Loucy (cell line): ENCODE measurements around the gene LTBP2.

Experiments
- H2AFZ ChIP-seq: fragments of 200-600 bp; sonication (generic); 2 replicates; pipeline ENCODE4 v1.6.0; 2016; ENCODE audit warnings: antibody characterized with exemption, mild to moderate bottlenecking, low read length, moderate library complexity
- H3F3A ChIP-seq: fragments of 200-600 bp; 2 replicates; pipeline ENCODE4 v1.6.0; 2016; ENCODE audit warnings: antibody characterized with exemption, low read depth, mild to moderate bottlenecking
- H3K27me3 ChIP-seq: fragments of 200-600 bp; sonication (generic); 2 replicates; pipeline ENCODE4 v1.6.1; 2014; ENCODE audit warnings: low read length, mild to moderate bottlenecking; ENCODE audit not compliant: insufficient read depth, poor library complexity, severe bottlenecking
- H3K36me3 ChIP-seq: fragments of 200-600 bp; sonication (generic); 2 replicates; pipeline ENCODE4 v1.6.1; 2016; ENCODE audit warnings: low read length; ENCODE audit not compliant: insufficient read depth
- H3K4me1 ChIP-seq: fragments of 200-600 bp; sonication (generic); 2 replicates; pipeline ENCODE4 v1.5.1; 2014; ENCODE audit warnings: low read length, mild to moderate bottlenecking; ENCODE audit not compliant: insufficient read depth, poor library complexity, severe bottlenecking
- H3K4me2 ChIP-seq: fragments of 200-600 bp; sonication (generic); 2 replicates; pipeline ENCODE4 v1.6.0; 2014; ENCODE audit warnings: antibody characterized with exemption, low read length, low read depth, mild to moderate bottlenecking; ENCODE audit not compliant: poor library complexity, severe bottlenecking
- H3K4me3 ChIP-seq: fragments of 200-600 bp; sonication (generic); 2 replicates; pipeline ENCODE4 v1.5.1; 2014; ENCODE audit warnings: low read length, mild to moderate bottlenecking, mixed read lengths; ENCODE audit not compliant: poor library complexity, severe bottlenecking
- H3K79me2 ChIP-seq: fragments of 200-600 bp; sonication (generic); 2 replicates; pipeline ENCODE4 v1.6.1; 2014; ENCODE audit warnings: low read length; ENCODE audit not compliant: insufficient read depth
- H3K9ac ChIP-seq: fragments of 200-600 bp; sonication (generic); 2 replicates; pipeline ENCODE4 v1.6.0; 2014; ENCODE audit warnings: mild to moderate bottlenecking, low read depth, low read length, moderate library complexity; ENCODE audit not compliant: poor library complexity, severe bottlenecking
- H3K9me2 ChIP-seq: fragments of 200-600 bp; sonication (generic); replicated peaks from 2 replicates; pipeline ENCODE4 v1.6.1; 2016; ENCODE audit warnings: low read depth, low read length, mixed read lengths
- H3K9me3 ChIP-seq: fragments of 200-600 bp; sonication (generic); 2 replicates; pipeline ENCODE4 v1.6.1; 2014; ENCODE audit warnings: mild to moderate bottlenecking, antibody characterized with exemption, low read length, low read depth; ENCODE audit not compliant: insufficient read depth
- H4K20me1 ChIP-seq: fragments of 200-600 bp; sonication (generic); 2 replicates; pipeline ENCODE4 v1.6.0; 2014; ENCODE audit warnings: antibody characterized with exemption, low read length, mild to moderate bottlenecking; ENCODE audit not compliant: insufficient read depth, poor library complexity, severe bottlenecking
- CTCF ChIP-seq: fragments of 200-600 bp; sonication (generic); conservative IDR thresholded peaks from 2 replicates; pipeline ENCODE4 v1.5.1; 2014; ENCODE audit warnings: mild to moderate bottlenecking, antibody characterized with exemption, low read length
- EZH2phosphoT487 ChIP-seq: fragments of 200-600 bp; IDR thresholded peaks from 2 replicates; pipeline ENCODE4 v1.6.1; 2018; ENCODE audit warnings: antibody characterized with exemption, mild to moderate bottlenecking, moderate library complexity, borderline replicate concordance

Gene LTBP2

GRCh38 chr14:74634481-74634880 is 22.4 kb upstream of the LTBP2 start:
- Histone ChIP-seq H3K9me3 (no peaks in the 10 kb centered on the region), H3K36me3 (no peaks in the 10 kb centered on the region), H3K27me3 (no peaks in the 10 kb centered on the region), H3K9me2 (no peaks in the 10 kb centered on the region), H2AFZ (no peak overlapping the region), H3K9ac (no peak overlapping the region), H3K4me3 (no peak overlapping the region), H3K79me2 (no peaks in the 10 kb centered on the region), H3K4me1 (no peaks in the 10 kb centered on the region), H3K4me2 (no peak overlapping the region), H4K20me1 (no peaks in the 10 kb centered on the region), H3F3A (no peaks in the 10 kb centered on the region)
- no peak for TF ChIP-seq EZH2phosphoT487
- TF ChIP-seq CTCF: no peak

- Histone ChIP-seq H4K20me1 (no peaks in the 10 kb centered on the region), H3K27me3 (no peaks in the 10 kb centered on the region), H2AFZ (no peak overlapping the region), H3K9me3 (no peaks in the 10 kb centered on the region), H3K4me3 (no peak overlapping the region), H3K4me1 (no peaks in the 10 kb centered on the region), H3K4me2 (no peak overlapping the region), H3K79me2 (no peaks in the 10 kb centered on the region), H3K36me3 (no peaks in the 10 kb centered on the region), H3K9me2 (no peaks in the 10 kb centered on the region), H3K9ac (no peak overlapping the region), H3F3A (no peaks in the 10 kb centered on the region)
- TF ChIP-seq EZH2phosphoT487 (no peak), CTCF (no peak)
Observed at GRCh38 chr14:74630881-74631690, 19.0 kb upstream of the LTBP2 start.

- H3K9ac ChIP-seq: no peak overlapping the region
- H3F3A ChIP-seq: no peaks in the 10 kb centered on the region
- H3K4me2 ChIP-seq: no peak overlapping the region
- H3K4me1 ChIP-seq: no peaks in the 10 kb centered on the region
- no peaks in the 10 kb centered on the region for H4K20me1 ChIP-seq
- H3K9me3 ChIP-seq: no peaks in the 10 kb centered on the region
- H3K79me2 ChIP-seq: no peaks in the 10 kb centered on the region
- no peaks in the 10 kb centered on the region for H3K27me3 ChIP-seq
- no peak overlapping the region for H2AFZ ChIP-seq
- no peaks in the 10 kb centered on the region for H3K36me3 ChIP-seq
- TF ChIP-seq CTCF: no peak
- no peaks in the 10 kb centered on the region for H3K9me2 ChIP-seq
- no peak overlapping the region for H3K4me3 ChIP-seq
Observed at GRCh38 chr14:74628418-74628817, 16.4 kb upstream of the LTBP2 start.
